Measurements from ENCODE around the gene COL9A1.
"Not testable (repeated sequence)": the region's sequence is repeated elsewhere in the genome, so short reads cannot be mapped to it uniquely, and the experiment has no call there.

Gene COL9A1

DNA sequence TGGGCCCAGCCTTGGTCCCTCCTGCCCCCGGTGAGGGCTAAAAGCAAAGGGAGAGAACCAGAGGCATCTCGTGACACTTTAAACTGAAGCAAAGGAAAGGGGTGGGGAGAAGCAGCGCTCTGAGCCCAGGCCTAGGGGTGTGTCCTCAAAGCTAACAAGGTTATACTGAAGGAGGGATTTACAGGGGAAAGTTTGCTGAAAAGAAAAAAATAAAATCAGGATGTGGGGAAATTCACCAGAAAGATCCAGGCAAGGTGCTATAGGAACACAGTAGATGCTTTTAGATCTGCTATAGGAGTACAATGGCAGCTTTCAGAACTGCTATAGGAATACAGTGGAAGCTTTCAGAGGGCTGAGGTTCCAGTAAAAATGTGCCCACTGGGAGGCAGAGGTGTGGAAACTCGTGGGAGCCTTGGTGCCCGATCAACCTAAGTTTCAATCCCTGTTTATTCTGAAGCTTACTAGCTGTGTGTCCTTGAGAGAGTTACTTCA is at the start of gene COL9A1:
COL9A1 (minus strand) TSS at position 51 of the 492 bp plus-strand sequence. CDS start 160 bp downstream, outside the sequence.
- DNase-seq (ENCODE audit: low read depth), result no peak

- no peak for DNase-seq (ENCODE audit: low read depth)
Observed at GRCh38 chr6:70351461-70351860, 48.6 kb upstream of the COL9A1 start.

DNA sequence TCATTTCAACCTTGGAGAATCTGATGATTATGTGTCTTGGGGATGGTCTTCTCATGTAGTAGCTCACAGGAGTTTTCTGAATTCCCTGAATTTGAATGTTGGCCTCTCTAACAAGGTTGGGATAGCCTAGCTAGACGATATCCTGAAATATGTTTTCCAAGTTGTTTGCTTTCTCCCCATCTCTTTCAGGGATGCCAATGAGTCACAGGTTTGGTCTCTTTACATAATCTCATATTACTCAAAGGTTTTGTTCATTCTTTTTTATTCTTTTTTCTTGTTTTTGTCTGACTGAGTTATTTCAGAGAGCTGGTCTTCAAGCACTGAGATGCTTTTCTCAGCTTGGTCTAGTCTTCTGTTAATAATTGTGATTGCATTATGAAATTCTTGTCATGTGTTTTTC is 42.7 kb upstream of the COL9A1 start:
- no peak for DNase-seq (ENCODE audit: low read depth)

- DNase-seq (ENCODE audit: low read depth), result no peak
Observed at GRCh38 chr6:70343313-70343712, 40.4 kb upstream of the COL9A1 start.

GRCh38 chr6:70339810-70340209 is 36.9 kb upstream of the COL9A1 start:
- DNase-seq (ENCODE audit: low read depth), result not testable (repeated sequence)

GRCh38 chr6:70338775-70339174 is 35.9 kb upstream of the COL9A1 start:
- no peak for DNase-seq (ENCODE audit: low read depth)

- no peak for DNase-seq (ENCODE audit: low read depth)
Observed at GRCh38 chr6:70337743-70338105, 34.8 kb upstream of the COL9A1 start.

GRCh38 chr6:70336996-70337742 is 34.3 kb upstream of the COL9A1 start:
- DNase-seq (ENCODE audit: low read depth), result no peak

DNA sequence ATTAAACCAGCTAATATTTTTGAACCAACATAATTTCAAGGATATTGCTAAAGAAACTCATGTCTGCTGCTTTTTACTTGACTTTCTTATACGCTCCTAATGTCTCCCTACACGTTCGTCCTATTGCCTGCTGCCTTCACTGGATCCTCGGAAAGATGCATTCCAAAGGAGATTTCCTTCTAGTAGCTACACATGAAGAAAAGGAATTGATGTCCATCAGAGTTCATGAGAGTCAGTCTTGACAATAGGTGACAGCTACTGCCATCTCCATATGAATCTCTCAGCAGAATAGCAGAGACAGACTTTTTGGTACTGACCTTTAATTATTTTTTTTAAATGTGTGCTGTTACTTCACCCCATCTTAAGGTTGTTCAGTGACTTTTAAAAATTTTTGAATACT is 24.2 kb upstream of the COL9A1 start:
- no peak for DNase-seq (ENCODE audit: low read depth)

DNA sequence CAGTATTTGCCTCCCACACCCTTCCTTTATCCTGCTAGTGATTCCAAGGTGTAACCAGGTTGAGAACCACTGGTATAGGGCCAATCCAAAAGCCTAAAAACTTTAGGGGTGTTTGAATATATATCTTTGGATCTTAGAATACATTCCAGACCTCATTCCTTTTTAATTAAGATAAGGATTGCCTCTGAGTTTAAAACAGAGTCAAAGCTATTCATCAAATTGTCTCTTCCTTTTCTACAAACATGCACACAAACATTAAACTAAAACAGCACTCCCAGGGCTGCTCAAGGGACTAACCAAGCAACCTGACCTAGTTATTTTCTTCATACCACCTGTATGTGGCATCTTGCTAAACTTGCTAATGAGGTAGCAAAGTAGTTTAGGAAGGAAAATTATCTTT is 22.1 kb upstream of the COL9A1 start:
- DNase-seq (ENCODE audit: low read depth), result no peak

DNA sequence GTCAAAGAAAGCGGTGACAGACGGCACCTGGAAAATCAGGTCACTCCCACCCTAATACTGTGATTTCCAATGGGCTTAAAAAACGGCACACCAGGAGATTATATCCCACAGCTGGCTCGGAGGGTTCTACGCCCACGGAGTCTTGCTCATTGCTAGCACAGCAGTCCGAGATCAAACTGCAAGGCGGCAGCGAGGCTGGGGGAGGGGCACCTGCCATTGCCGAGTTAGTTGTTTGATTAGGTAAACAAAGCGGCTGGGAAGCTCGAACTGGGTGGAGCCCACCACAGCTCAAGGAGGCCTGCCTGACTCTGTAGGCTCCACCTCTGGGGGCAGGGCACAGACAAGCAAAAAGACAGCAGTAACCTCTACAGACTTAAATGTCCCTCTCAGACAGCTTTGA is 14.9 kb upstream of the COL9A1 start:
- not testable (repeated sequence) for DNase-seq (ENCODE audit: low read depth)

DNA sequence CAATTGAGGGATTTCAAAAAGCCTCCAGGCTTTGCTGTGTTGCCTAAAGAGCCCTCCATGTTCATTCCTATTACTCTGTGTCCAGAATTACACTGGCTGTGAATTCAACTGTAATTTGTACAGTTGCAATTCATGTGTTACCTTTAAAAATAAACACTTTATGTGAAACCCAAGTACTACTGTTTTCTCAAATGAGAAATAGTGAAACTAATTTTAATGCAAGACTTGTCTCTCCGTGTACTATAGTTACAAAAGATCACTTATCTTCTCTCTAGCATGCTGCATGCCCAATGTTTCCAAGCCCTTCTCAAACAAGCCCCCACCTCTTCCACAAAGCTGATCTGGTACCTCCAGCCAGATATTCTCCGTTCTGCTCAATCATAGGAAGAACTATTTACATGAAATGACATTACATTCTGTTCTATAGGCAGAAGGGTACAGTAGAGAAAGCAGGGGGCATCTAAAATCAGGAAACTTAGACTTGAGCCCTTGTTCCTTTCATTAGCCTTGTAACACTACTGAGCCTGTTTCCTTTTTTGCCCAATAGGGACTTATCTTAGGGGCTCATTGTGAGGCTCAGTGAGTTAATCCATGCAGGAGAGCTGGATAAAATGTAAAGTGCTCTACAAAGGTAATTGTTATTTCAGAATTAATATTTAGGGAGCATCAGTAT is 12.3 kb upstream of the COL9A1 start:
- no peak for DNase-seq (ENCODE audit: low read depth)

DNA sequence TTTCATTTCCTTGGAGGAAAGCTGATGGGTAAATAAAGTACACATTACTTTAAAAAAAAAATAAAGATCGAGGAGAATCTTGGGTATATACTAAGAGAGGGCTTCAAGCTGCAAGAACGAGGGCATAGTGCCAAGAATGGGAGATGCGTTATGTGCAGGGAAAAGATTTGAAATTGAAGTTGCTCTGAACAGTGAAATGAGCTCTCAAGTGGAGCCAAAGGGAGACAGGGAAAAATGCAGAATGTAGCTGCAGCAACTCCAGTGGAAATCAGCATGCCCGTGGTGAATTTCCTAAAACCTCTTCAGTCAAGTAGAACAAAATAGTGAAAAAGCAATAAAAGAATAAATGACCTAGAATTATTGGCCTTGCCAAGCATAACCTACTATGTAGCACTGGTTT is 11.4 kb upstream of the COL9A1 start:
- no peak for DNase-seq (ENCODE audit: low read depth)

DNA sequence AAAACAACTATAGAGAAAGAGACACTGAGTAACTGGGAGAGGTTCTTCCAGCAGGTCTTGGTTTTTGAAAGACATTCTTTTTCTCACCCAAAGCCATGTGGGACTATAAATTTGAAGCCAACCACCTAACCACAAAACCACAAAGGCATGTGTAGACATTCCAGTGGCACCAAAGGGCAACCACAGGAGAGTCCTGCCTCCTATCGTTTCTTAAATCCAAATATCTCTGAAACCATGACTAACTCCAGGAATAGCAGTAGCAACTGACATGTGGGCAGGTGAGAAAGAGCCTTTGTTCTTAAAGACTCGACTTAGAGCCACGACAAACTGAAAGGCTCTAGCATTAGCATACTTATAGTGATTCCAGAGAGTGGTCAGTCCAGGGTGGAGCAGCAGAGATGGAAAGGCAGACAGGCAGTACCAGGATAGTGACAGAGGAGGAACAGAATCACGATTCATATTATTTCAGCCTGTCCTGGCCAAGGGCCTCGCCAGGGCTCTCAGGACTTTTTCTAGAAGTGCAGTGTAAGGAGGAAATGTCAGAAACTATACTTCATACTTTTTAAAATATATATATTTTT is 9.4 kb upstream of the COL9A1 start:
- DNase-seq (ENCODE audit: low read depth), result no peak

GRCh38 chr6:70310063-70310694 is 7.3 kb upstream of the COL9A1 start:
- DNase-seq (ENCODE audit: low read depth), result no peak

DNA sequence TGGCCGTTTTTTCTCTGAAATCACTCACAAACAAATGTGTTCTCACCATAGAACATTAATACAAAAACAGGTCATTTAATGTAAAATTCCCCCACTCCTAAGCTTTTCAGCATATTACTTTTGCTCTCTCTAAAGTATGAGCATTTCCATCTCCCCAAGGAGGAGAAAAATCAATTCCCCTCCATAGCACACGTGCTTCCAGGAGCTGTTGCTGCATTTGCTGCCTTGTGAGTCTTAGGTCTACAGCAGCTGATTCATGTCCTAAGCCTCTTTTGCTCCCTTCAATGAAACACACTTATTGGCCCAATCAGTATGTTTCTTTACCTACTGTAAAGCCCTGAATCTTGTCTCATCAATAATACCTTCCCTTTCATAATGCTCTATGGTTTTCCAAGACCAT is 6.4 kb upstream of the COL9A1 start:
- no peak for DNase-seq (ENCODE audit: low read depth)

DNA sequence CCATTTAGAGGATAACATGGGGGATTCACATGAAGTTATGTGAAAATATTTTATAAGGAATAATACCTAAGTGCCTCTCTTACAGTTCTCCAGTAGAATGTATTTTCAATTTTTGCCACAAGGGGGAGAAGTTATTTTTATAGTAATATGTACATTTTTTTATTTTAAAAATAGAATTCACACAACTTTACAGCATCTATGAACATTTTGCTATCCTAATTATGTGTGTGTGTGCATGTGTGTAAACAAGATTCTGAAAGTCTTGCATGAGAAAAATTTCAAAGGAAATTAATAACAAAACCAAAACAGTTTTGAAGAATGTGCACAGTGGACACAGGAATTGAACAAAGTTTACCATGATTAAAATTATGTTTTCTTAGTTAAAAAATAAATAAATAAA is 5.3 kb upstream of the COL9A1 start:
- DNase-seq (ENCODE audit: low read depth), result not testable (repeated sequence)

GRCh38 chr6:70307008-70307407 is 4.1 kb upstream of the COL9A1 start:
- no peak for DNase-seq (ENCODE audit: low read depth)

DNA sequence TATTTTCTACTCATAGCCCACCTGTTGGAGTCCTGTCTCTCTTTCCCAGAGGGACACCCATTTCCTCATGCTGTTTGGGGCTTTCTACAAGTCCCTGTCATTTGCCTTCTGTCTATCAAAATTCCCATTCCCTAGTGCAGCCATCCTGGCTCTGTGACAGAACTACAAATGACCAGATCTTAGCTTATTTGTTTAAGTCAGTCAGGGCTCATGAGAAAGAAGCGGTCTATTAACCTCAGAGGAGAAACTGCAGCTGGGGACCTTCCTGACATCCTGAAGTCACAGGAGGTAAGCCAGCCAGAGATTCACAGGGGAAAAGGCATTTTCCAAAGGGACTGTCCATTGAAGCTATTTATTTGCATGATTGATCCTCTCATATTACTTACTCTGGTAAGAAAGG is 1.7 kb upstream of the COL9A1 start:
- DNase-seq (ENCODE audit: low read depth), result no peak

- no peak for DNase-seq (ENCODE audit: low read depth)
Observed at GRCh38 chr6:70299456-70299855, 3.4 kb downstream of the COL9A1 start.

- no peak for DNase-seq (ENCODE audit: low read depth)
Observed at GRCh38 chr6:70298068-70298467, 4.8 kb downstream of the COL9A1 start.

DNA sequence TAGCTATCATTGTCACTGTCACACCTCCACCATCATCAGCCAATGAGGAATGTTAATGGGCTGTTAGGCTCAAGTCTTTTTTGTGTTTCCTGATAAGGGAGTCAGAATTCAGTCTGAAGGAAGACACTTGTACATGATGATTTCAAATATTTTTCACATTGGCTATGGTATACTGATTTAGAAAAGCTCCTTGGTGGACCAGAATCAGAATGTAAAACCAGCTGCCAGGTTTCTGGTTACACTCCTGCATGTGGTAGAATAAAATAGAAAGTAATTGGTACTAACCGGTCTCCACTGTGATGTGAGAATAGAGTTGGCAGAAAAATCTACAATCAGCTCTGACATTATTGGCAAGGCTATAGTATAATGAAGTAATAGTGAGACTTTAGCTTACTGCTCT is 10.7 kb downstream of the COL9A1 start:
- no peak for DNase-seq (ENCODE audit: low read depth)

GRCh38 chr6:70289299-70289698 is 13.6 kb downstream of the COL9A1 start:
- DNase-seq (ENCODE audit: low read depth), result no peak
